Astrocyte (in vitro differentiated cells and primary cell): Measurements from ENCODE around the gene CMTM5. TPM values are rescaled to one million over a fixed set of nuclear protein-coding genes. Genes with fewer than 3 reads are reported as not detected.

Source experiments
- DNase-seq: peaks from one replicate; pipeline ENCODE4 v3.0.0-alpha.2; 2010; ENCODE audit warnings: low read depth
- FAIRE-seq: peaks from 2 replicates; lab custom pipeline; 2011; peaks lifted over from hg19 to GRCh38; lab: Jason Lieb, UNC
- H2AFZ ChIP-seq: 2 replicates; pipeline ENCODE4 v1.6.0; 2012; ENCODE audit warnings: low read depth, low read length, inconsistent platforms
- H3K27ac ChIP-seq: 2 replicates; pipeline ENCODE4 v1.5.1; 2011; ENCODE audit warnings: low read depth, low read length, inconsistent platforms
- H3K27me3 ChIP-seq: 2 replicates; pipeline ENCODE4 v1.6.0; 2011; ENCODE audit warnings: low read length, inconsistent platforms; ENCODE audit not compliant: insufficient read depth
- H3K36me3 ChIP-seq: 2 replicates; pipeline ENCODE4 v1.5.1; 2011; ENCODE audit warnings: low read length, inconsistent platforms; ENCODE audit not compliant: insufficient read depth
- H3K4me1 ChIP-seq: 2 replicates; pipeline ENCODE4 v1.5.1; 2011; ENCODE audit warnings: low read length, inconsistent platforms; ENCODE audit not compliant: insufficient read depth
- H3K4me2 ChIP-seq: 2 replicates; pipeline ENCODE4 v1.6.0; 2012; ENCODE audit warnings: low read length, inconsistent platforms
- H3K4me3 ChIP-seq: 2 replicates; pipeline ENCODE4 v1.5.1; 2011; ENCODE audit warnings: low read depth, mild to moderate bottlenecking, low read length, inconsistent platforms; ENCODE audit not compliant: insufficient read depth
- H3K79me2 ChIP-seq: 2 replicates; pipeline ENCODE4 v1.6.0; 2012; ENCODE audit warnings: mild to moderate bottlenecking, low read length, inconsistent platforms; ENCODE audit not compliant: insufficient read depth
- H3K9ac ChIP-seq: 2 replicates; pipeline ENCODE4 v1.6.0; 2012; ENCODE audit warnings: mild to moderate bottlenecking, low read length, inconsistent platforms
- H3K9me3 ChIP-seq: 2 replicates; pipeline ENCODE4 v1.5.1; 2012; ENCODE audit warnings: low read depth, mild to moderate bottlenecking, low read length, inconsistent platforms; ENCODE audit not compliant: insufficient read depth
- H4K20me1 ChIP-seq: 2 replicates; pipeline ENCODE4 v1.6.0; 2012; ENCODE audit warnings: low read length, inconsistent platforms; ENCODE audit not compliant: insufficient read depth
- H3K27ac Mint-ChIP-seq: one replicate; pipeline ENCODE4 v1.8.0; 2021; ENCODE audit warnings: mild to moderate bottlenecking, mixed read lengths; ENCODE audit not compliant: unreplicated experiment
- H3K27me3 Mint-ChIP-seq: one replicate; pipeline ENCODE4 v1.8.0; 2021; ENCODE audit warnings: low read depth, mixed read lengths; ENCODE audit not compliant: unreplicated experiment
- H3K36me3 Mint-ChIP-seq: one replicate; pipeline ENCODE4 v1.8.0; 2021; ENCODE audit warnings: low read depth, mixed read lengths; ENCODE audit not compliant: unreplicated experiment
- H3K4me1 Mint-ChIP-seq: one replicate; pipeline ENCODE4 v1.8.0; 2021; ENCODE audit warnings: low read depth, mixed read lengths; ENCODE audit not compliant: unreplicated experiment
- H3K4me3 Mint-ChIP-seq: one replicate; pipeline ENCODE4 v1.8.0; 2021; ENCODE audit warnings: mild to moderate bottlenecking, moderate library complexity, mixed read lengths; ENCODE audit not compliant: unreplicated experiment
- H3K9me3 Mint-ChIP-seq: one replicate; pipeline ENCODE4 v1.8.0; 2021; ENCODE audit warnings: mild to moderate bottlenecking, mixed read lengths; ENCODE audit not compliant: unreplicated experiment
- CTCF ChIP-seq: IDR thresholded peaks from 2 replicates; pipeline ENCODE4 v1.5.1; 2011; ENCODE audit warnings: low read depth, mild to moderate bottlenecking, inconsistent platforms, low read length, moderate library complexity; ENCODE audit not compliant: insufficient read depth
- EZH2 ChIP-seq: IDR thresholded peaks from 2 replicates; pipeline ENCODE4 v1.6.1; 2012; ENCODE audit warnings: mild to moderate bottlenecking, low read length, inconsistent platforms; ENCODE audit not compliant: insufficient read depth
- total RNA-seq: library from RNA; stranded (reverse); gene quantifications from 2 replicates; pipeline ENCODE4 v1.2.1, GENCODE V29; 2021

CMTM5 gene
- total RNA-seq, 1 donor from 2014 or later: not detected

GRCh38 chr14:23355871-23356435, 20.9 kb upstream of the CMTM5 start:
- no peak for TF ChIP-seq CTCF
- TF ChIP-seq EZH2: no peak
- Histone ChIP-seq H3K36me3 (peaks cover 3% of the 10 kb centered on the region), H3K9me3 (no peaks in the 10 kb centered on the region), H3K79me2 (no peaks in the 10 kb centered on the region), H2AFZ (no peak overlapping the region), H4K20me1 (peaks cover 7% of the 10 kb centered on the region), H3K27me3 (peaks cover 2% of the 10 kb centered on the region), H3K4me3 (no peak overlapping the region), H3K27ac (no peak overlapping the region), H3K9ac (no peak overlapping the region), H3K4me1 (no peaks in the 10 kb centered on the region), H3K4me2 (no peak overlapping the region)
- H3K4me3 Mint-ChIP-seq: no peak overlapping the region
- H3K9me3 Mint-ChIP-seq: peaks cover 4% of the 10 kb centered on the region
- peaks cover 7% of the 10 kb centered on the region for H3K36me3 Mint-ChIP-seq
- DNase-seq (no peak), FAIRE-seq (no peak)
- H3K4me1 Mint-ChIP-seq: peaks cover 2% of the 10 kb centered on the region
- H3K27ac Mint-ChIP-seq: no peak overlapping the region
- H3K27me3 Mint-ChIP-seq: peaks cover 21% of the 10 kb centered on the region

DNA sequence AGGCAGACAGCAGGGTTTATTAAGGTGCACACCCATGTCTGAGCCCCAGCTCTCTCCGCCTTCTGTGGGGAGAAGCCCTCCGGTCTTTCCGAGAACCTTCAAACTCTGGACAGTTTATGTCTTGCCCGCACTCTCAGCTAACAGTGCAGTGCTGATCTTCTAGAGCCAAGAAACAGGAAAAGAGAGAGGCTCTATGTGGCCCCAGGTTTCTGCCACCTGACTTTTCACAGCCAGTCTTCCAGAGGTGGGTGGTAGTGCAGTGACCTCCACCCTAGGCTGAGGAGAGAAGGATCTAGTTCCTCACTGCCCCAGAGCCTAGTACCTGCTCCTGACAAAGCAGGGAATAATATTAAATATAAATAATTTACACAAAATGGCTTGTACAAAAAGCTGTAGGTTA, 20.2 kb upstream of the CMTM5 start:
- no peak overlapping the region for H3K4me3 ChIP-seq
- DNase-seq (no peak), FAIRE-seq (no peak)
- peaks cover 2% of the 10 kb centered on the region for H3K27me3 ChIP-seq
- Mint-ChIP-seq H3K4me3 (no peak overlapping the region), H3K27me3 (peaks cover 17% of the 10 kb centered on the region), H3K36me3 (peaks cover 3% of the 10 kb centered on the region), H3K4me1 (peaks cover 2% of the 10 kb centered on the region), H3K9me3 (peaks cover 4% of the 10 kb centered on the region), H3K27ac (no peak overlapping the region)
- no peak overlapping the region for H3K4me2 ChIP-seq
- H2AFZ ChIP-seq: no peak overlapping the region
- no peaks in the 10 kb centered on the region for H3K79me2 ChIP-seq
- TF ChIP-seq CTCF (no peak), EZH2 (no peak)
- no peaks in the 10 kb centered on the region for H3K9me3 ChIP-seq
- peaks cover 3% of the 10 kb centered on the region for H3K36me3 ChIP-seq
- no peak overlapping the region for H3K27ac ChIP-seq
- no peak overlapping the region for H3K9ac ChIP-seq
- peaks cover 2% of the 10 kb centered on the region for H3K4me1 ChIP-seq
- H4K20me1 ChIP-seq: peaks cover 7% of the 10 kb centered on the region

DNA sequence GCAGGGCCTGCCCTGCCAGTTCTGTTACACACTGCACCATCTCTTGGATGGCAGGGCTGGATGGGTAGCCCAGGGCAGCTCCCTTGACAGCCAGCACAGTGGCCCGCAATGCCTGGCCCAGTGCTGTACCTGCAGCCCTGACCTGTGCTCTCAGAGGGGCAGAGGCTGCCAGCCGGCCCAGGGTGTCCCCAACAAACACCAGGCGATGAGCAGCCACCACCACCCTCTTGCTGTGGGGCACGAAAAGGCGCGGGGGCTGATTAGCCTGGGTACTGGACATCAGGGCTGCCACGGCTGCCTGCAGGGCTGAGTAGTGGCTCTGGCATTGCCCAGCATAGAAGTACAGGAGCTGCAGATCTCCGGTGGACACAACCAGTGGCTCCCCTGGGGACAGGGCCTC, 19.6 kb upstream of the CMTM5 start:
- Histone ChIP-seq H3K4me1 (peaks cover 4% of the 10 kb centered on the region), H3K79me2 (no peaks in the 10 kb centered on the region), H3K27me3 (peaks cover 2% of the 10 kb centered on the region), H3K27ac (no peak overlapping the region), H4K20me1 (peaks cover 5% of the 10 kb centered on the region), H2AFZ (no peak overlapping the region), H3K36me3 (peaks cover 3% of the 10 kb centered on the region), H3K4me2 (no peak overlapping the region), H3K9me3 (no peaks in the 10 kb centered on the region), H3K9ac (no peak overlapping the region), H3K4me3 (no peak overlapping the region)
- TF ChIP-seq CTCF (no peak), EZH2 (no peak)
- Mint-ChIP-seq H3K9me3 (peaks cover 4% of the 10 kb centered on the region), H3K27me3 (peaks cover 17% of the 10 kb centered on the region), H3K4me1 (peaks cover 2% of the 10 kb centered on the region), H3K36me3 (peaks cover 3% of the 10 kb centered on the region), H3K4me3 (no peak overlapping the region), H3K27ac (no peak overlapping the region)
- FAIRE-seq (no peak), DNase-seq (no peak)
